OCI-LY7 (cell line): Measurements from ENCODE around the gene VEGFC. TPM values are rescaled to one million over a fixed set of nuclear protein-coding genes. Genes with fewer than 3 reads are reported as not detected.

Experiments
- BruUV-seq: library from RNA; stranded (reverse); fragments of 400-500 nt; replicated peaks from 2 replicates; lab custom pipeline; 2021; lab: Mats Ljungman, UMichigan
- CTCF ChIA-PET: fragments of 300-600 bp; sonication (Branson Sonifier 250); formaldehyde crosslinking; loops from one replicate; lab custom pipeline; 2022; ENCODE audit warnings: antibody characterized with exemption; ENCODE audit not compliant: unreplicated experiment; lab: Charles Lee
- POLR2A ChIA-PET: fragments of 300-600 bp; sonication (Branson Sonifier 250); formaldehyde crosslinking; loops from one replicate; lab custom pipeline; 2022; ENCODE audit warnings: antibody characterized with exemption; lab: Charles Lee
- DNase-seq: peaks from one replicate; pipeline ENCODE4 v3.0.0-alpha.2; 2015; ENCODE audit warnings: low spot score
- H2AFZ ChIP-seq: fragments of 200-600 bp; sonication (generic), shearing (Covaris generic); 2 replicates; pipeline ENCODE4 v1.6.1; 2014; ENCODE audit warnings: mild to moderate bottlenecking, antibody characterized with exemption, low read length, moderate library complexity
- H3K27ac ChIP-seq: fragments of 200-600 bp; sonication (generic); 2 replicates; pipeline ENCODE4 v1.5.1; 2014; ENCODE audit warnings: mixed run types, low read depth, mild to moderate bottlenecking, moderate library complexity, low read length, inconsistent platforms; ENCODE audit not compliant: poor library complexity, severe bottlenecking
- H3K36me3 ChIP-seq: fragments of 200-600 bp; sonication (generic); 2 replicates; pipeline ENCODE4 v1.6.1; 2014; ENCODE audit warnings: mild to moderate bottlenecking, antibody characterized with exemption, low read length, moderate library complexity, mixed read lengths; ENCODE audit not compliant: insufficient read depth
- H3K4me1 ChIP-seq: fragments of 200-600 bp; sonication (generic); 2 replicates; pipeline ENCODE4 v1.5.1; 2014; ENCODE audit warnings: mild to moderate bottlenecking, low read length; ENCODE audit not compliant: insufficient read depth, poor library complexity, severe bottlenecking
- H3K4me2 ChIP-seq: fragments of 200-600 bp; sonication (generic); 2 replicates; pipeline ENCODE4 v1.6.1; 2014; ENCODE audit warnings: mild to moderate bottlenecking, low read length
- H3K4me3 ChIP-seq: fragments of 200-600 bp; sonication (generic); 2 replicates; pipeline ENCODE4 v1.5.1; 2014; ENCODE audit warnings: mild to moderate bottlenecking, low read depth, low read length; ENCODE audit not compliant: poor library complexity, severe bottlenecking
- H3K79me2 ChIP-seq: fragments of 200-600 bp; sonication (generic); 2 replicates; pipeline ENCODE4 v1.6.1; 2016; ENCODE audit warnings: low read depth, mild to moderate bottlenecking, low read length, moderate library complexity, mixed read lengths; ENCODE audit not compliant: insufficient read depth
- H3K9me2 ChIP-seq: fragments of 200-600 bp; sonication (generic); 2 replicates; pipeline ENCODE4 v1.6.1; 2016; ENCODE audit warnings: mild to moderate bottlenecking, low read length, mixed read lengths; ENCODE audit not compliant: insufficient read depth
- H3K9me3 ChIP-seq: fragments of 200-600 bp; sonication (generic); 2 replicates; pipeline ENCODE4 v1.6.1; 2014; ENCODE audit warnings: mild to moderate bottlenecking, mixed run types, low read length, mixed read lengths
- H4K20me1 ChIP-seq: fragments of 200-600 bp; sonication (generic); 2 replicates; pipeline ENCODE4 v1.6.1; 2014; ENCODE audit warnings: mild to moderate bottlenecking, antibody characterized with exemption, low read length, moderate library complexity, mixed read lengths; ENCODE audit not compliant: insufficient read depth
- CTCF ChIP-seq: fragments of 200-600 bp; sonication (generic); conservative IDR thresholded peaks from 2 replicates; pipeline ENCODE4 v1.5.1; 2014; ENCODE audit warnings: mild to moderate bottlenecking, antibody characterized with exemption, low read length, moderate library complexity, mixed read lengths
- EZH2phosphoT487 ChIP-seq: fragments of 200-600 bp; sonication (generic); IDR thresholded peaks from 2 replicates; pipeline ENCODE4 v1.6.1; 2018; ENCODE audit warnings: low read depth, borderline replicate concordance, mild to moderate bottlenecking, mixed run types, antibody characterized with exemption, low read length, moderate library complexity, mixed read lengths
- intact Hi-C: fragments of 100-400 bp; cut with micrococcal nuclease; formaldehyde crosslinking; loops from one replicate; pipeline ENCODE4 v1.10.0; 2022; ENCODE audit not compliant: unreplicated experiment
- total RNA-seq, 2 experiments: library from RNA; depleted of rRNA in 1 of 2; stranded (reverse); fragments of >200 nt in 1 of 2; shearing (Covaris generic) in 1 of 2; gene quantifications; 2 replicates each; pipeline ENCODE4 v1.2.3, GENCODE V29; 2014 to 2022

The VEGFC gene
- total RNA-seq, 2 experiments from 2014 or later = not detected

GRCh38 chr4:176795441-176795840 lies 2.7 kb upstream of the VEGFC start:
- intact Hi-C loops = no loop called here
- Histone ChIP-seq H3K4me2 (no peak overlapping the region), H3K4me3 (no peak overlapping the region), H4K20me1 (no peaks in the 10 kb centered on the region), H3K9me2 (no peaks in the 10 kb centered on the region), H3K9me3 (no peaks in the 10 kb centered on the region), H3K27ac (no peak overlapping the region), H2AFZ (no peak overlapping the region), H3K4me1 (no peaks in the 10 kb centered on the region), H3K36me3 (no peaks in the 10 kb centered on the region), H3K79me2 (no peaks in the 10 kb centered on the region)
- POLR2A ChIA-PET = interaction anchor here (0.7 kb wide), 1 partner anchor 1286 kb away, joined by 3 read pairs; no protein-coding TSS in a partner anchor
- no peak for TF ChIP-seq EZH2phosphoT487
- no peak for TF ChIP-seq CTCF
- CTCF ChIA-PET = no interaction called here
- BruUV-seq = no TSS peak
- no peak for DNase-seq

- CTCF ChIA-PET = no interaction called here
- POLR2A ChIA-PET = no interaction called here
Measured at GRCh38 chr4:176794651-176795050, 1.9 kb upstream of the VEGFC start.

More at GRCh38 chr4:176794651-176795050, 1.9 kb upstream of the VEGFC start:
- no peak for DNase-seq
- Histone ChIP-seq H3K4me1 (no peaks in the 10 kb centered on the region), H3K27ac (no peak overlapping the region), H3K9me3 (no peaks in the 10 kb centered on the region), H3K4me2 (no peak overlapping the region), H3K4me3 (no peak overlapping the region), H3K9me2 (no peaks in the 10 kb centered on the region), H4K20me1 (no peaks in the 10 kb centered on the region), H2AFZ (no peak overlapping the region), H3K36me3 (no peaks in the 10 kb centered on the region), H3K79me2 (no peaks in the 10 kb centered on the region)
- BruUV-seq = no TSS peak
- TF ChIP-seq EZH2phosphoT487 (no peak), CTCF (no peak)
- intact Hi-C loops = no loop called here
